ENCODE measurements around the gene COL15A1.

Gene COL15A1

GRCh38 chr9:98994172-98995058, 50.7 kb downstream of the COL15A1 start:
- no peak for DNase-seq (ENCODE audit: low read depth)
- no peak for TF ChIP-seq CTCF (IDR thresholded peaks at IDR 0.05; ENCODE audit: low read depth, low read length, missing control alignments)

GRCh38 chr9:98995059-98995671, 51.5 kb downstream of the COL15A1 start:
- no peak for TF ChIP-seq CTCF (IDR thresholded peaks at IDR 0.05; ENCODE audit: low read depth, low read length, missing control alignments)
- DNase-seq (ENCODE audit: low read depth), result no peak
- no peak overlapping the region for H3K4me3 ChIP-seq (ENCODE audit: low read depth, low read length)

More at GRCh38 chr9:98994172-98995058, 50.7 kb downstream of the COL15A1 start:
- H3K4me3 ChIP-seq (ENCODE audit: low read depth, low read length), result no peak overlapping the region

- no peak overlapping the region for H3K4me3 ChIP-seq (ENCODE audit: low read depth, low read length)
- no peak for DNase-seq (ENCODE audit: low read depth)
- TF ChIP-seq CTCF (IDR thresholded peaks at IDR 0.05; ENCODE audit: low read depth, low read length, missing control alignments), result no peak
Observed at GRCh38 chr9:98995971-98996504, 52.3 kb downstream of the COL15A1 start.

- no peak for DNase-seq (ENCODE audit: low read depth)
- no peak for TF ChIP-seq CTCF (IDR thresholded peaks at IDR 0.05; ENCODE audit: low read depth, low read length, missing control alignments)
- H3K4me3 ChIP-seq (ENCODE audit: low read depth, low read length), result no peak overlapping the region
Observed at GRCh38 chr9:98997604-98998003, 53.9 kb downstream of the COL15A1 start.

GRCh38 chr9:98998441-98999151, 54.9 kb downstream of the COL15A1 start:
- H3K4me3 ChIP-seq (ENCODE audit: low read depth, low read length), result no peak overlapping the region
- TF ChIP-seq CTCF (IDR thresholded peaks at IDR 0.05; ENCODE audit: low read depth, low read length, missing control alignments), result peak; percentile 95
- no peak for DNase-seq (ENCODE audit: low read depth)

GRCh38 chr9:98999152-98999525, 55.4 kb downstream of the COL15A1 start:
- H3K4me3 ChIP-seq (ENCODE audit: low read depth, low read length), result no peak overlapping the region
- DNase-seq (ENCODE audit: low read depth), result no peak

More at GRCh38 chr9:98999152-98999525, 55.4 kb downstream of the COL15A1 start:
- TF ChIP-seq CTCF (IDR thresholded peaks at IDR 0.05; ENCODE audit: low read depth, low read length, missing control alignments), result no peak

All from GM12864 (cell line).